GM23338 (cell line): Measurements from ENCODE around the gene RTN3. TPM values are rescaled to one million over a fixed set of nuclear protein-coding genes. Genes with fewer than 3 reads are reported as not detected.

Experiments used
- ATAC-seq: fragments of 200-7000 bp; cut with Tn5 transposase; 3 replicates; pipeline ENCODE4 v1.9.1; 2020
- DNase-seq: peaks from one replicate; pipeline ENCODE4 v3.0.0-alpha.2; 2015; ENCODE audit warnings: low spot score
- H2AFZ ChIP-seq: fragments of 200-600 bp; sonication (generic); 2 replicates; pipeline ENCODE4 v1.8.0; 2016; ENCODE audit warnings: antibody characterized with exemption, mild to moderate bottlenecking, moderate library complexity
- H3F3A ChIP-seq: fragments of 200-600 bp; sonication (generic); replicated peaks from 2 replicates; pipeline ENCODE4 v1.8.0; 2017; ENCODE audit warnings: antibody characterized with exemption, mixed run types, low read depth
- H3K27ac ChIP-seq: fragments of 200-600 bp; sonication (generic); 2 replicates; pipeline ENCODE4 v1.6.1; 2016; ENCODE audit warnings: low read depth
- H3K27me3 ChIP-seq: fragments of 200-600 bp; sonication (generic); 2 replicates; pipeline ENCODE4 v1.8.0; 2016; ENCODE audit warnings: mild to moderate bottlenecking, mixed run types, moderate library complexity; ENCODE audit not compliant: insufficient read depth
- H3K36me3 ChIP-seq: fragments of 200-600 bp; sonication (generic); 2 replicates; pipeline ENCODE4 v1.8.0; 2016; ENCODE audit warnings: mild to moderate bottlenecking; ENCODE audit not compliant: insufficient read depth
- H3K4me1 ChIP-seq: fragments of 200-600 bp; sonication (generic); 2 replicates; pipeline ENCODE4 v1.8.0; 2016; ENCODE audit warnings: mild to moderate bottlenecking, moderate library complexity; ENCODE audit not compliant: insufficient read depth
- H3K4me2 ChIP-seq: fragments of 200-600 bp; sonication (generic); 2 replicates; pipeline ENCODE4 v1.7.1; 2017; ENCODE audit warnings: mixed run types
- H3K4me3 ChIP-seq: fragments of 200-600 bp; sonication (generic); 2 replicates; pipeline ENCODE4 v1.6.1; 2016; ENCODE audit warnings: mixed run types
- H3K79me2 ChIP-seq: fragments of 200-600 bp; sonication (generic); replicated peaks from 2 replicates; pipeline ENCODE4 v1.8.0; 2017; ENCODE audit warnings: mild to moderate bottlenecking; ENCODE audit not compliant: insufficient read depth
- H3K9me2 ChIP-seq: fragments of 200-600 bp; sonication (generic); 2 replicates; pipeline ENCODE4 v1.8.0; 2017; ENCODE audit not compliant: insufficient read depth
- H4K20me1 ChIP-seq: fragments of 200-600 bp; sonication (generic); replicated peaks from 2 replicates; pipeline ENCODE4 v1.8.0; 2017; ENCODE audit warnings: mild to moderate bottlenecking; ENCODE audit not compliant: insufficient read depth
- H3K27ac Mint-ChIP-seq: 2 replicates; pipeline ENCODE4 v1.8.0; 2020; ENCODE audit warnings: inconsistent platforms, mild to moderate bottlenecking, moderate library complexity, mixed read lengths
- H3K27me3 Mint-ChIP-seq: 3 replicates; pipeline ENCODE4 v1.8.0; 2022; ENCODE audit warnings: low read depth, mild to moderate bottlenecking, moderate library complexity, mixed read lengths, inconsistent platforms; ENCODE audit not compliant: insufficient read depth, poor library complexity
- H3K36me3 Mint-ChIP-seq: 3 replicates; pipeline ENCODE4 v1.8.0; 2021; ENCODE audit warnings: low read depth, mild to moderate bottlenecking, inconsistent platforms, moderate library complexity, mixed read lengths
- H3K4me1 Mint-ChIP-seq: 3 replicates; pipeline ENCODE4 v1.8.0; 2020; ENCODE audit warnings: mild to moderate bottlenecking, inconsistent platforms, mixed read lengths
- H3K4me3 Mint-ChIP-seq: 3 replicates; pipeline ENCODE4 v1.8.0; 2021; ENCODE audit warnings: moderate library complexity, mild to moderate bottlenecking, inconsistent platforms, mixed read lengths
- H3K9me3 Mint-ChIP-seq: 3 replicates; pipeline ENCODE4 v1.8.0; 2020; ENCODE audit warnings: moderate library complexity, mild to moderate bottlenecking, inconsistent platforms, mixed read lengths
- JUNB ChIP-seq: IDR thresholded peaks from one replicate; pipeline ENCODE4 v1.6.1; 2016; ENCODE audit warnings: antibody characterized with exemption; ENCODE audit not compliant: unreplicated experiment
- polyA plus RNA-seq: library from polyadenylated mRNA; unstranded; fragments of >200 nt; fragmentation: Nextera tagmentation; extraction: Ambion mirVana; gene quantifications from 2 replicates; pipeline ENCODE4 v1.2.1, GENCODE V29; 2016
- total RNA-seq: library from RNA; depleted of rRNA; stranded (reverse); fragments of >200 nt; shearing (Covaris generic); gene quantifications from 2 replicates; pipeline ENCODE4 v1.2.3, GENCODE V29; 2014
- TF ChIP-seq, protein P1 (sequence below): fragments of 250-450 bp; sonication (Bioruptor Pico); IDR thresholded peaks from 2 replicates; pipeline ENCODE4 v1.5.0; 2020; ENCODE audit warnings: mild to moderate bottlenecking, moderate library complexity

The RTN3 gene
- total and polyA plus RNA-seq, 2 experiments from 2014 or later = 138 to 162 TPM

DNA sequence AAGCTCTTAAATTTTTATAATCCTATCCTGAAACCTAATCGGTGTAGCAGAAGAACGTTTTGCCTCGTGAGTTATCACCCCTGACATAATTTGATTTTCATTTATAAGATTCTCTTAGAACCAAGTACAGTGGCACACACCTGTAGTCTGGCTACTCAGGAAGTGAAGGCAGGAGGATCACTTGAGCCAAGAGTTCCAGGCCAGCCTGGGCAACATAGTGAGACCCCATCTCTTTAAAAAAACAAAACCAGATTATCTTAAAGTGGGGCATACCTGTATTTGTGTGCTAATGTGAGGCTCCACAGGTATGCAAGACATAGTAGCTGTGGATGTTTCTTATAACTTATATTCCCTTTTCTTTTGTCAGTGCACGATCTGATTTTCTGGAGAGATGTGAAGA lies 68.3 kb downstream of the RTN3 start:
- Histone ChIP-seq H3K79me2 (peaks cover 51% of the 10 kb centered on the region), H4K20me1 (peaks cover 33% of the 10 kb centered on the region), H3F3A (peaks cover 2% of the 10 kb centered on the region), H3K4me3 (no peak overlapping the region), H2AFZ (no peak overlapping the region), H3K27me3 (no peaks in the 10 kb centered on the region), H3K27ac (no peak overlapping the region), H3K4me2 (no peak overlapping the region), H3K4me1 (peaks cover 11% of the 10 kb centered on the region), H3K9me2 (no peaks in the 10 kb centered on the region), H3K36me3 (peaks cover 25% of the 10 kb centered on the region)
- Mint-ChIP-seq H3K27ac (no peak overlapping the region), H3K27me3 (peaks cover 8% of the 10 kb centered on the region), H3K9me3 (no peaks in the 10 kb centered on the region), H3K36me3 (peaks cover 40% of the 10 kb centered on the region), H3K4me3 (no peak overlapping the region), H3K4me1 (peaks cover 13% of the 10 kb centered on the region; the same call in 2 of the 3 replicates)
- no peak for DNase-seq
- TF ChIP-seq, protein P1, sequence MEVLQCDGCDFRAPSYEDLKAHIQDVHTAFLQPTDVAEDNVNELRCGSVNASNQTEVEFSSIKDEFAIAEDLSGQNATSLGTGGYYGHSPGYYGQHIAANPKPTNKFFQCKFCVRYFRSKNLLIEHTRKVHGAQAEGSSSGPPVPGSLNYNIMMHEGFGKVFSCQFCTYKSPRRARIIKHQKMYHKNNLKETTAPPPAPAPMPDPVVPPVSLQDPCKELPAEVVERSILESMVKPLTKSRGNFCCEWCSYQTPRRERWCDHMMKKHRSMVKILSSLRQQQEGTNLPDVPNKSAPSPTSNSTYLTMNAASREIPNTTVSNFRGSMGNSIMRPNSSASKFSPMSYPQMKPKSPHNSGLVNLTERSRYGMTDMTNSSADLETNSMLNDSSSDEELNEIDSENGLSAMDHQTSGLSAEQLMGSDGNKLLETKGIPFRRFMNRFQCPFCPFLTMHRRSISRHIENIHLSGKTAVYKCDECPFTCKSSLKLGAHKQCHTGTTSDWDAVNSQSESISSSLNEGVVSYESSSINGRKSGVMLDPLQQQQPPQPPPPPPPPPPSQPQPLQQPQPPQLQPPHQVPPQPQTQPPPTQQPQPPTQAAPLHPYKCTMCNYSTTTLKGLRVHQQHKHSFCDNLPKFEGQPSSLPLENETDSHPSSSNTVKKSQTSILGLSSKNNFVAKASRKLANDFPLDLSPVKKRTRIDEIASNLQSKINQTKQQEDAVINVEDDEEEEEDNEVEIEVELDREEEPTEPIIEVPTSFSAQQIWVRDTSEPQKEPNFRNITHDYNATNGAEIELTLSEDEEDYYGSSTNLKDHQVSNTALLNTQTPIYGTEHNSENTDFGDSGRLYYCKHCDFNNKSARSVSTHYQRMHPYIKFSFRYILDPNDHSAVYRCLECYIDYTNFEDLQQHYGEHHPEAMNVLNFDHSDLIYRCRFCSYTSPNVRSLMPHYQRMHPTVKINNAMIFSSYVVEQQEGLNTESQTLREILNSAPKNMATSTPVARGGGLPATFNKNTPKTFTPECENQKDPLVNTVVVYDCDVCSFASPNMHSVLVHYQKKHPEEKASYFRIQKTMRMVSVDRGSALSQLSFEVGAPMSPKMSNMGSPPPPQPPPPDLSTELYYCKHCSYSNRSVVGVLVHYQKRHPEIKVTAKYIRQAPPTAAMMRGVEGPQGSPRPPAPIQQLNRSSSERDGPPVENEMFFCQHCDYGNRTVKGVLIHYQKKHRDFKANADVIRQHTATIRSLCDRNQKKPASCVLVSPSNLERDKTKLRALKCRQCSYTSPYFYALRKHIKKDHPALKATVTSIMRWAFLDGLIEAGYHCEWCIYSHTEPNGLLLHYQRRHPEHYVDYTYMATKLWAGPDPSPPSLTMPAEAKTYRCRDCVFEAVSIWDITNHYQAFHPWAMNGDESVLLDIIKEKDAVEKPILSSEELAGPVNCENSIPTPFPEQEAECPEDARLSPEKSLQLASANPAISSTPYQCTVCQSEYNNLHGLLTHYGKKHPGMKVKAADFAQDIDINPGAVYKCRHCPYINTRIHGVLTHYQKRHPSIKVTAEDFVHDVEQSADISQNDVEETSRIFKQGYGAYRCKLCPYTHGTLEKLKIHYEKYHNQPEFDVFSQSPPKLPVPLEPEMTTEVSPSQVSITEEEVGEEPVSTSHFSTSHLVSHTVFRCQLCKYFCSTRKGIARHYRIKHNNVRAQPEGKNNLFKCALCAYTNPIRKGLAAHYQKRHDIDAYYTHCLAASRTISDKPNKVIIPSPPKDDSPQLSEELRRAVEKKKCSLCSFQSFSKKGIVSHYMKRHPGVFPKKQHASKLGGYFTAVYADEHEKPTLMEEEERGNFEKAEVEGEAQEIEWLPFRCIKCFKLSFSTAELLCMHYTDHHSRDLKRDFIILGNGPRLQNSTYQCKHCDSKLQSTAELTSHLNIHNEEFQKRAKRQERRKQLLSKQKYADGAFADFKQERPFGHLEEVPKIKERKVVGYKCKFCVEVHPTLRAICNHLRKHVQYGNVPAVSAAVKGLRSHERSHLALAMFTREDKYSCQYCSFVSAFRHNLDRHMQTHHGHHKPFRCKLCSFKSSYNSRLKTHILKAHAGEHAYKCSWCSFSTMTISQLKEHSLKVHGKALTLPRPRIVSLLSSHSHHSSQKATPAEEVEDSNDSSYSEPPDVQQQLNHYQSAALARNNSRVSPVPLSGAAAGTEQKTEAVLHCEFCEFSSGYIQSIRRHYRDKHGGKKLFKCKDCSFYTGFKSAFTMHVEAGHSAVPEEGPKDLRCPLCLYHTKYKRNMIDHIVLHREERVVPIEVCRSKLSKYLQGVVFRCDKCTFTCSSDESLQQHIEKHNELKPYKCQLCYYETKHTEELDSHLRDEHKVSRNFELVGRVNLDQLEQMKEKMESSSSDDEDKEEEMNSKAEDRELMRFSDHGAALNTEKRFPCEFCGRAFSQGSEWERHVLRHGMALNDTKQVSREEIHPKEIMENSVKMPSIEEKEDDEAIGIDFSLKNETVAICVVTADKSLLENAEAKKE (CRISPR knock-in tag) = no peak
- no peak for ATAC-seq

DNA sequence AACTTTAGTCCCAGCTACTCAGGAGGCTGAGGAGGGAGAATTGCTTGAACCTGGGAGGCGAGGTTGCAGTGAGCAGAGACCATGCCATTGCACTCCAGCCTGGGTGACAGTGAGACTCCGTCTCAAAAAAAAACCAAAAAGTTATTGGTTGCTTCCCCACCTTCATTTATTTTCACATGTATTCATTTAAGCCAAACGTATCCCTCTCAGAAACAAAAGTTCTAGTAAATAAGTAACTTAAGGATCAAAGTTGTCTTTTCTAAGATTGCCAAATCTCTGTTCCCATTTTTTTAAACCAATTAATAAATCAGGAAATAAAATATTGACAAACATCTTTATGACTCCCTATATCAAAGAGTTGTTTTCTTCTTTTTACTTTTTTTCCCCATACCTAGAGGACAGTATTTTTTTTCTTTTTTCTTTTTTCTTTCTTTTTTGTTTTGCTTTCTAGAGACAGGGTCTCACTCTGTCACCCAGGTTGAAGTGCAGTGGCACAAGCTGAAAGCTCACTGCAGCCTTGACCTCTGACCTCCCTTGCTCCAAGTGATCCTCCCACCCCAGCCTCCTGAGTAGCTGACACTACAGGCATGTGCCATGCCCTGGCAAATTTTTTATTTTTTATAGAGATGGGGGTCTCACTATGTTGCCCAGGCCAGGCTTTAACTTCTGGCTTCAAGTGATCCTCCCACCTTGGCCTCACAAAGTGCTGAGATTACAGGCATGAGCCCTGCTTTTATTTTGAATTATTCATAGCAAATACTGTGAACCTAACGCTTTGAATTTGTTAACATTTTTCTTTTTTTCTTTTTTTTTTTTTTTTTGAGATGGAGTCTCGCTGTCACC lies 75.8 kb downstream of the RTN3 start:
- H3K4me1 Mint-ChIP-seq = peaks cover 26% of the 10 kb centered on the region
- peaks cover 2% of the 10 kb centered on the region; the same call in 1 of the 3 replicates for H3K9me3 Mint-ChIP-seq
- Histone ChIP-seq H2AFZ (no peak overlapping the region), H3K27ac (no peak overlapping the region), H3K79me2 (peaks cover 34% of the 10 kb centered on the region), H3K4me2 (no peak overlapping the region), H3K27me3 (no peaks in the 10 kb centered on the region), H4K20me1 (peaks cover 33% of the 10 kb centered on the region), H3F3A (peaks cover 21% of the 10 kb centered on the region), H3K4me1 (peaks cover 29% of the 10 kb centered on the region), H3K9me2 (no peaks in the 10 kb centered on the region), H3K4me3 (no peak overlapping the region), H3K36me3 (peaks cover 30% of the 10 kb centered on the region)
- H3K36me3 Mint-ChIP-seq = peaks cover 65% of the 10 kb centered on the region
- no peak overlapping the region for H3K27ac Mint-ChIP-seq
- H3K4me3 Mint-ChIP-seq = no peak overlapping the region; the same call in 2 of the 3 replicates
- DNase-seq (no peak), ATAC-seq (no peak)
- peaks cover 23% of the 10 kb centered on the region for H3K27me3 Mint-ChIP-seq
- TF ChIP-seq JUNB = no peak
- TF ChIP-seq, protein P1 (CRISPR knock-in tag) = no peak
